Measurements from ENCODE around the gene SLC25A5.
A peak's percentile ranks its signal among the peaks of the same experiment; 100 is the strongest.
"Not testable (repeated sequence)": the region's sequence is repeated elsewhere in the genome, so short reads cannot be mapped to it uniquely, and the experiment has no call there.

Gene SLC25A5

DNA sequence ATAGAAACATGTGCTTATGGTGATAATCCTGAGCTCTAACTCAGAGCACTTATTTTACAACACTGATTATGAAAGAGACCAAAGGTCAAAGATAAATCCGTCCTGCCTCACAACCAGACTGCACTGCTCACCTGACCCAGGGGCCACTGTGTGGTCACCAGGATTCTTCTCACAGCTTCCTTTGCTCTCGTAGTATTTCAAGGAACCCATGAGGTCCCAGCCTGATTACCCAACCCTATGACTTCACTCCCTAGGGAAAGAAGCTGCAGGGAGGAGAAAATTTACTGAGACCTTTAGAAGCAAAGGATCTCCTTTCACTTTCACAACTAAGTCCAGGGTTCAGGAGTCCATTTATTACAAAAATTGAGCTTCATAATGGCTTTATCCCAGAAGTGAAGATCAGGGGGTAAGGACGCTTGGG is 9.6 kb downstream of the SLC25A5 start:
- peak; percentile 64 for DNase-seq (ENCODE audit: low spot score)

DNA sequence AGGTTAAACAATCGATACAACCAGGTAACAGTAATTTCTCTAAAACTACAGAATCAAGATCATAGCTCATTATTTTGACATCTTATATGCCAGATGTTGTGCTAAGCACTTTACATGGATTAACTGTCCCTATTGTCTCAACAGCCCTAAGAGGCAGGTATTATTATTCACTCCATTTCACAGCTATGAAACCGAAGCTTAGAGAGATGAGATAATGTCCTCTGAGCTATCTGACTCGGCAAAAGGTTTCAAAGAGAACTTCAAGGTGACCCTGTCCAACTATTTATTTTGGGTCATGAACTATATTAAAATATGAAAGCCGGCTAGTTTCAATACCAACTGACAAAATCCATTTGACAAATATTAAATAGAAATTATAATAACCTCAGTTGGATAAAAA is 10.3 kb downstream of the SLC25A5 start:
- DNase-seq (ENCODE audit: low spot score) = no peak

- no peak for DNase-seq (ENCODE audit: low spot score)
Measured at GRCh38 chrX:119479845-119480244, 11.6 kb downstream of the SLC25A5 start.

DNA sequence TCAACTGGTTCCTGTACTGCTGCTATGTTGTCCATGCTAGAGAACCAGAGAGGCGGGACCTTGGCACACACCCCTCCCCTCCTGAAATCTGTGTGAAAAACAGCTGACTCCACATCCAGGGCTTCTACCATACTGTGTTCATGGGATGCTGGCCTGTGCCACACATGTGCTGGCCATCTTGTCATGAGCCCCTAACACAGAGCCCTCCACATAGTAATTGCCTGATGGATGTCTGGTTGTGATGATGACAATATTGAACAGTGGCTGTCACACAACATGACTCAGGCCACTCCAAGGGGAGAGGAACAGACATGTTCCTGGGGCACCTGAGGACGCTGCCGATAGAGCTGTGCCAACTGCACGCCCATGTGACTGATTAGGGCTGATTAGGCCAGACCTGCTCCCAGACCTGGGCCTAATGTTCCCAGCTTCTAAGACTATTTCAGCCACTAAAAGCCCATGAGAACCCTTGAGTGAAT is 13.1 kb downstream of the SLC25A5 start:
- DNase-seq (ENCODE audit: low spot score) = no peak

- DNase-seq (ENCODE audit: low spot score) = no peak
Measured at GRCh38 chrX:119482041-119482440, 13.8 kb downstream of the SLC25A5 start.

- DNase-seq (ENCODE audit: low spot score) = peak; percentile 18
Measured at GRCh38 chrX:119482481-119483480, 14.5 kb downstream of the SLC25A5 start.

DNA sequence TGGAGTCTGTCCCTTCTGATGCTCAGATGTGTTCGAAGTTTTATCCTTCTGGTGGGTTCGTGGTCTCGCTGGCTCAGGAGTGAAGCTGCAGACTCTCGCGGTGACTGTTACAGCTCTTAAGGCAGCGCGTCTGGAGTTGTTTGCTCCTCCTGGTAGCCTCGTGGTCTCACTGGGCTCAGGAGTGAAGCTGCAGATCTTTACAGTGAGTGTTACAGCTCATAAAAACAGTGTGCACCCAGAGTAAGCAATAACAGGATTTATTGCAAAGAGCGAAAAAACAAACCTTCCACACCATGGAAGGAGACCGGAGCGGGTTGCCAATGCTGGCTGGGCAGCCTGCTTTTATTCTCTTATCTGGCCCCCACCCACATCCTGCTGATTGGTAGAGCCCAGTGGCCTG is 18.5 kb downstream of the SLC25A5 start:
- no peak for DNase-seq (ENCODE audit: low spot score)

DNA sequence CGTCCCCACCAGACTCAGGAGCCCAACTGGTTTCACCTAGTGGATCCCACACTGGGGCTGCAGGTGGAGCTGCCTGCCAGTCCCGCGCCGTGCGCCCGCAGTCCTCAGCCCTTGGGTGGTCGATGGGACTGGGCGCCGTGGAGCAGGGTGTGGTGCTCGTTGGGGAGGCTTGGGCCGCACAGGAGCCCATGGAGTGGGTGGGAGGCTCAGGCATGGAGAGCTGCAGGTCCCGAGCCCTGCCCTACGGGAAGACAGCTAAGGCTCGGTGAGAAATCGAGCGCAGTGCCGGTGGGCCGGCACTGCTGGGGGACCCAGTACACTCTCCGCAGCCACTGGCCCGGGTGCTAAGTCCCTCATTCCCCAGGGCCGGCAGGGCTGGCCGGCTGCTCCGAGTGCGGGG is 19.5 kb downstream of the SLC25A5 start:
- DNase-seq (ENCODE audit: low spot score) = not testable (repeated sequence)

DNA sequence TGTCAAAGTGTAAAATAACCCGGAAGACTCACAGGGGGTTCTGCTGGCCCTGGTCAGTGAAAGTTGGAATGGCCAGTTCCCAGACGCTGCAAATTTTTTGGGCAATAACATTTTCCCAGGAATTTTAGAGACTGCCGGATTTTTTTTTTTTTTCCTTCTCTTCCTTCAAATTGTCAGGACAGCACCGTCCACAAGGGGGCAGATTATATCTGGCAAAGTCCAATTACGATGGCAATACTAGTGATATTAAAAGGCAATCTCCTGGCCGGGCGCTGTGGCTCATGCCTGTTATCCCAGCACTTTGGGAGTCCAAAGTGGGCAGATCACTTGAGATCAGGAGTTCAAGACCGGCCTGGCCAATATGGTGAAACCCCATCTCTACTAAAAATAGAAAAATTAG is 20.5 kb downstream of the SLC25A5 start:
- DNase-seq (ENCODE audit: low spot score) = peak; percentile 44

DNA sequence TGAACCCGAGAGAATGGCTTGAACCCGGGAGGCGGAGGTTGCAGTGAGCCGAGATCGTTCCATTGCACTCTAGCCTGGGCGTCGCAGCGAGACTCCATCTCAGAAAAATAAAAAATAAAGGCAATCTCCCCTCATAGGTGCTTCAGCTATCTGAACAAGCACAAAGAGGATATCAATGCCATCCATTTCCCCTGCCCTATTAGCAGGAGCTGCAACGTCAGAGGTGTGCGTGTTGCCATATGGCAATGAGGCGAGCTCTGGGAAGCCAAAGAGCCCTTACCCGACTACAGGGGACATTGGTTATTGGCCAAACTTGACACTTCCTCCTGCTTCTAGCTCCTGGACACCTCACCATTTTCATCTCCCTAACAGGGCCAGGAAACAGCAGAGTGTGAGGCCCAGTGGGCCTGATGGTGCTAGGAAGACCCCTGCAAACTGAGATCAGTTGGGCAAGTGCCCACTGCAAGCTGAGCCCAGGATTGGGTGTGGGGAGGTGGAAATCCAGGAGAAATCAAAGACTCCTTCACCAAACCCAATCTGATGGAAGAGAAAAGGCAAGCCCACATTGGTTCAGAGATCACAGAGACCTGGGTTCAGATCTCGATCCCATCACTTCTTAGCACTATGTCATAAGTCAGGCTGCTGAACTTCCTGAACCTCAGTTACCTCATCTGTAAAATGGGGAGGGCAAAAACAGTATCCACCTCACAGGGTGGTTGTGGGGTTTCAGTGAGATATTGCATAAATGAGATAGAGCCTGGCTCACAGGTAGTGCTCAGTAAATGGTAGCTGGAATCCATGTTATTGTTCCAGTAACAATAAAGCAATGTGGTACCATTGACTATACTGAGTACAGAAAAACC is 21.2 kb downstream of the SLC25A5 start:
- no peak for DNase-seq (ENCODE audit: low spot score)

GRCh38 chrX:119492463-119492862 is 24.2 kb downstream of the SLC25A5 start:
- DNase-seq (ENCODE audit: low spot score) = no peak

GRCh38 chrX:119493851-119494495 is 25.7 kb downstream of the SLC25A5 start:
- DNase-seq (ENCODE audit: low spot score) = not testable (repeated sequence)

- DNase-seq (ENCODE audit: low spot score) = no peak
Measured at GRCh38 chrX:119495734-119496726, 27.8 kb downstream of the SLC25A5 start.

DNA sequence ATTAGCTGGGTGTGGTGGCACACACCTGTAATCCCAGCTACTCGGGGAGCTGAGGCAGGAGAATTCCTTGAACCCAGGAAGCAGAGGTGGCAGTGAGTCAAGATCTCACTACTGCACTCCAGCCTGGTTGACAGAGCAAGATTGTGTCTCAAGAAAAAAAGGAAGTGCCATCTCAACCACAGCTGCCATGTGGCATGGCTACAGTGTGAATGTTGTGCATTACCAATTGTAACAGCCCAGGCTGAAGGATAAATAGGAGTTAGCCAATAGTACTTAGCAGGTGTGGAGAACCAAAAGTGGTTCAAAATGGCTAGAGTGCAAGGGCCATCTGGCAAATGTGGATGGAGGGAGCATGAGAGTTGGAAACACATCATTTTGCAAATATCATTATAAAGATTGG is 28.9 kb downstream of the SLC25A5 start:
- no peak for DNase-seq (ENCODE audit: low spot score)

GRCh38 chrX:119500061-119500800 is 32.0 kb downstream of the SLC25A5 start:
- no peak for DNase-seq (ENCODE audit: low spot score)

- DNase-seq (ENCODE audit: low spot score) = no peak
Measured at GRCh38 chrX:119501511-119502148, 33.4 kb downstream of the SLC25A5 start.

DNA sequence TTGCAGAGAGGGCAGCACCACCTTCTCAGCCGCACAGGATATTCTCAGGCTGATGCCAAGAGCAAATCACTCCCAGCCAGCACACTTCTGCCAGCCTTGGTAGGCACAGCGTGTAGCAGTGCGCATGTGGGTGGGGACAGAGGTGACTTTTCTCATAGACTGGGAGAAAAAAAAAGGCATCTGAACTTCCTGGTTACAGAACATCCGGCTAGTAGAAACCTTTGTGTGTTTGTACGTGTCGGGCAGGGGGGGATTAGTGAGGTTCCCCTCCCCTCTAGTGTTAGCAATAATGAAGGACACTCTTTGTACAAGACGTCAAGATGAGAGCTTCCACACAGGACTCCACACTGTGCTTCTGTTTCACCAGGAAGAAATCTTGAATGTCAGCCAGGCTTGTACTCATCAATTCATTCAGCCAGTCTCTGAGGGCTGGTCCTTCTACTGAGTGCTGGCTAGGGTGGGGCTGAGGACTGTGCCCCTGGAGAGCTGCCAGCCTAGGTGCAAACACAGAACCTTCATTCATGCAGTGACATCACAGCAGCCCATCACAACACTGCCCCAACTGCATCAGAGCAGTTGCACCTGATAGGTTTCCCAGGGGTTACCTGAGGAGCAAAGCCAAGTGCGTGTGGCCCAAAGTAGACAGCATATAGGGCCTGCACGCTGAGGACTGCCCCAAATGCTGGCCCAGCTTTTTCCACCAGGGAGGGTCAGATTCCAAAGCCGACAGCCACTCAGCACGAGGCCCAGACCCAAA is 34.7 kb downstream of the SLC25A5 start:
- DNase-seq (ENCODE audit: low spot score) = peak; percentile 69

DNA sequence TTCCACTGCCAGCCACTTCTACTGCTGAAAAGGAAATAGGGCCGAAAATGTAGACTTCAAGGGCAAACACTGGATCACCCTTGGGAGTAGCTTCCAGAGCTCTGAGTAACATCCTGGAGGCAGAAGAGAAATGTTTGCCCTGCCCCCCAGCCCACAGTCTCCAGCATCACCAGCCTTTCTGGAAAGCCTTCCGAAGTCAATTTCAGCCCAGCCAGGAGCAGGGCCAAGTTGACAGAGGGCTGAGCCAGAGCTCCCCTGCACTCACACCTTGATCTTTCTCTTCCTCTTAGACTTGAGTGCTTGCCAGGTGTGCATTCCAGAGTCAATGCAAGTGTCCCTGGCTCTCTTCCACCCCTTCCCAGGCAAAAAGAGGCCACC is 35.2 kb downstream of the SLC25A5 start:
- DNase-seq (ENCODE audit: low spot score) = peak; percentile 60

DNA sequence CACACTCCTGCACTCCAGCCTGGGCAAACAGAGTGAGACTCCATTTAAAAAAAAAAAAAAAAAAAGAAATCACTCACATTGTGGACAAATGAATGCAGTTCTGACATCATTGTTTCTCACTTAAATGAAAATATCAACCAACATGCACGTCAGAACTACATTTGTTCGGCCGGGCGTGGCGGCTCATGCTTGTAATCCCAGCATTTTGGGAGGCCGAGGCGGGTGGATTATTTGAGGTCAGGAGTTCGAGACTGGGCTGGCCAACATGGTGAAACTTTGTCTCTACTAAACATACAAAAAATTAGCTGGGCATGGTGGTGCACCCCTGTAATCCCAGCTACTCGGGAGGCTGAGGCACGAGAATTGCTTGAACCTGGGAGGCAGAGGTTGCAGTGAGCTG is 36.9 kb downstream of the SLC25A5 start:
- DNase-seq (ENCODE audit: low spot score) = not testable (repeated sequence)

Data from LoVo (cell line).